B cell (primary cell): ENCODE data around the gene TDO2. TPM values are rescaled to one million over a fixed set of nuclear protein-coding genes. Genes with fewer than 3 reads are reported as not detected.
"Not testable (repeated sequence)": the region's sequence is repeated elsewhere in the genome, so short reads cannot be mapped to it uniquely, and the experiment has no call there.

Source experiments
- ATAC-seq: fragments of 200-7000 bp; cut with Tn5 transposase; one replicate; pipeline ENCODE4 v1.10.0; 2021; ENCODE audit warnings: low read depth, mild to moderate bottlenecking, moderate number of reproducible peaks, moderate library complexity
- CTCF ChIA-PET: fragments of 350-600 bp; sonication (Branson Sonifier 250); formaldehyde crosslinking; loops from one replicate; lab custom pipeline; 2021; ENCODE audit warnings: antibody characterized with exemption, inconsistent platforms; lab: Charles Lee
- POLR2A ChIA-PET: fragments of 350-600 bp; sonication (Branson Sonifier 250); formaldehyde crosslinking; loops from one replicate; lab custom pipeline; 2021; ENCODE audit warnings: antibody characterized with exemption; lab: Charles Lee
- DNase-seq: peaks from one replicate; pipeline ENCODE4 v3.0.0; 2013
- H2AFZ ChIP-seq: 2 replicates; pipeline ENCODE4 v1.6.1; 2012; ENCODE audit warnings: mild to moderate bottlenecking, low read depth, low read length; ENCODE audit not compliant: insufficient read depth, poor library complexity, severe bottlenecking
- H3K27ac ChIP-seq, 2 donors: 1 replicate in 1 of 2; 2 replicates in 1 of 2; pipeline ENCODE4 v1.5.1; 2012 to 2013; ENCODE audit warnings: low read length in 2 of 2, mild to moderate bottlenecking in 2 of 2, moderate library complexity in 1 of 2
- H3K27me3 ChIP-seq, 4 experiments: fragments of 200-600 bp in 1 of 4; sonication (generic) in 1 of 4; replicated peaks in 1 of 4; 1 replicate in 2 of 4; 2 replicates in 2 of 4; pipeline versions ENCODE4 v1.6.1 to v1.7.0; 2013 to 2016; ENCODE audit warnings: low read length in 3 of 4, mild to moderate bottlenecking in 2 of 4, mixed read lengths in 1 of 4, moderate library complexity in 1 of 4; ENCODE audit not compliant: insufficient read depth in 4 of 4, control insufficient read depth in 3 of 4; ENCODE audit errors: control extremely low read depth in 1 of 4
- H3K36me3 ChIP-seq, 2 experiments: replicated peaks in 1 of 2; 1 replicate in 1 of 2; 2 replicates in 1 of 2; pipeline versions ENCODE4 v1.6.1 to v1.7.1; 2013; ENCODE audit warnings: low read length in 1 of 2; ENCODE audit not compliant: insufficient read depth in 2 of 2, control insufficient read depth in 1 of 2; ENCODE audit errors: control extremely low read depth in 1 of 2, extremely low read depth in 1 of 2
- H3K4me1 ChIP-seq, 2 donors: fragments of 200-600 bp in 1 of 2; sonication (generic) in 1 of 2; 1 replicate in 1 of 2; 2 replicates in 1 of 2; pipeline versions ENCODE4 v1.5.1 to v1.6.1; 2013 to 2017; ENCODE audit warnings: low read length in 2 of 2; ENCODE audit not compliant: control insufficient read depth in 2 of 2, insufficient read depth in 2 of 2
- H3K4me2 ChIP-seq: replicated peaks from 2 replicates; pipeline ENCODE3; 2012; ENCODE audit warnings: mild to moderate bottlenecking, low read depth, low read length; ENCODE audit not compliant: poor library complexity, severe bottlenecking
- H3K4me3 ChIP-seq, 5 experiments: fragments of 200-600 bp in 1 of 5; sonication (generic) in 1 of 5; 1 replicate in 3 of 5; 2 replicates in 2 of 5; pipeline versions ENCODE4 v1.5.1 to v1.7.0; 2011 to 2016; ENCODE audit warnings: low read length in 4 of 5, mild to moderate bottlenecking in 4 of 5, low read depth in 2 of 5, control low read depth in 1 of 5, moderate library complexity in 1 of 5; ENCODE audit not compliant: insufficient read depth in 1 of 5; ENCODE audit errors: control extremely low read depth in 1 of 5, extremely low read depth in 1 of 5
- H3K79me2 ChIP-seq: fragments of 200-600 bp; sonication (generic); one replicate; pipeline ENCODE4 v1.6.0; 2016; ENCODE audit warnings: low read length; ENCODE audit not compliant: control insufficient read depth, insufficient read depth
- H3K9ac ChIP-seq: fragments of 200-600 bp; sonication (generic); 2 replicates; pipeline ENCODE4 v1.6.1; 2017; ENCODE audit warnings: mild to moderate bottlenecking, low read length, moderate library complexity
- H3K9me3 ChIP-seq, 3 donors: one replicate each; pipeline versions ENCODE4 v1.6.1 to v1.7.1; 2013; ENCODE audit warnings: low read length in 2 of 3; ENCODE audit not compliant: control insufficient read depth in 2 of 3, insufficient read depth in 1 of 3; ENCODE audit errors: control extremely low read depth in 1 of 3
- H4K20me1 ChIP-seq: 2 replicates; pipeline ENCODE4 v1.6.0; 2012; ENCODE audit warnings: mild to moderate bottlenecking, low read length; ENCODE audit not compliant: insufficient read depth, control insufficient read depth, poor library complexity, severe bottlenecking
- H3K27ac Mint-ChIP-seq: one replicate; pipeline ENCODE4 v1.8.0; 2021; ENCODE audit warnings: mixed read lengths
- H3K27me3 Mint-ChIP-seq: one replicate; pipeline ENCODE4 v1.8.0; 2021; ENCODE audit warnings: mixed read lengths
- H3K4me1 Mint-ChIP-seq: one replicate; pipeline ENCODE4 v1.8.0; 2021; ENCODE audit warnings: mixed read lengths
- H3K4me3 Mint-ChIP-seq: one replicate; pipeline ENCODE4 v1.8.0; 2021; ENCODE audit warnings: mixed read lengths
- H3K9me3 Mint-ChIP-seq: one replicate; pipeline ENCODE4 v1.8.0; 2022; ENCODE audit warnings: mixed read lengths; ENCODE audit not compliant: insufficient read depth
- EZH2 ChIP-seq: IDR thresholded peaks from 2 replicates; pipeline ENCODE4 v1.6.1; 2012; ENCODE audit warnings: borderline replicate concordance, low read depth, mild to moderate bottlenecking, moderate library complexity, low read length; ENCODE audit not compliant: insufficient read depth, poor library complexity, severe bottlenecking
- WGBS: methylation state at CpG from one replicate; pipeline ENCODE4 v1.1.5; 2013; ENCODE audit warnings: missing lambda C conversion rate; ENCODE audit not compliant: insufficient coverage; 5-methylcytosine and 5-hydroxymethylcytosine counted together
- intact Hi-C: fragments of 100-400 bp; cut with micrococcal nuclease; formaldehyde crosslinking; loops from one replicate; pipeline ENCODE4 v1.10.0; 2022
- polyA plus RNA-seq: library from polyadenylated mRNA; depleted of rRNA; stranded (reverse); fragments of >200 nt; gene quantifications from 2 replicates; pipeline ENCODE4 v1.2.3, GENCODE V29; 2012
- total RNA-seq, 2 donors: library from RNA; stranded (reverse); fragments of 120-200 nt in 1 of 2; gene quantifications; 1 replicate in 1 of 2; 2 replicates in 1 of 2; pipeline versions ENCODE4 v1.2.3 to v1.2.4, GENCODE V29; 2013 to 2022
- TF ChIP-seq, protein P1 (sequence below): fragments of 200-600 bp; IDR thresholded peaks from one replicate; pipeline ENCODE4 v1.8.0; 2022; ENCODE audit warnings: antibody characterized with exemption, mild to moderate bottlenecking

The TDO2 gene
- total and polyA plus RNA-seq, 2 donors (not counting 1 experiment from before 2014, with no cell fraction given): not detected

DNA sequence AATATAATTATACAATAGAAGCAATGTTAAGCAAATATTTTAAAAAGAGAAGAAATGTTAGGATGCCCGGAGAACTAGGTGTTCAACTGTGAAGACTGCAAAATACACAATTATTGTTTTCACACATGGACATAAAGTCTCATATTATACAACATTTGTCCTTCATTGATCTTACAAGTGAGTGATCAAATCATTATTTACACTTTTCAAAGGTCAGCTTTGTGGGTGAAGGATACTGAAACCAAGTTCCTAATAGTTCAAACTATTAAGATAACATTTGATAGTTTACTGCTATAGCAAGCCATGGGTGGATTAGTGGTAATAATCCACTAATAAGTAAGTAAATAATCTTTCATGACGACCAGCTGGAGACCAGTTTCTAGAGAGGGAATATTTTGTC lies 26.8 kb downstream of the TDO2 start:
- no CpG with 5 or more reads among the region's 2 CpGs for WGBS
- H3K27ac Mint-ChIP-seq: no peak overlapping the region
- Histone ChIP-seq H3K9ac (no peak overlapping the region), H4K20me1 (no peaks in the 10 kb centered on the region), H2AFZ (no peak overlapping the region), H3K36me3 (peaks cover 1 to 24% of the 10 kb centered on the region in 2 experiments), H3K4me3 (no peak overlapping the region), H3K27me3 (no peaks in the 10 kb centered on the region), H3K9me3 (peaks cover 2 to 7% (median 4%) of the 10 kb centered on the region in 3 donors), H3K4me2 (no peak overlapping the region), H3K27ac (no peak overlapping the region), H3K4me1 (no peaks in the 10 kb centered on the region), H3K79me2 (no peaks in the 10 kb centered on the region)
- ATAC-seq (no peak), DNase-seq (no peak)
- H3K9me3 Mint-ChIP-seq: no peaks in the 10 kb centered on the region
- no peaks in the 10 kb centered on the region for H3K27me3 Mint-ChIP-seq
- ChIA-PET POLR2A (no interaction called here), CTCF (no interaction called here)
- H3K4me1 Mint-ChIP-seq: peaks cover 8% of the 10 kb centered on the region
- TF ChIP-seq EZH2: no peak
- no peak overlapping the region for H3K4me3 Mint-ChIP-seq
- intact Hi-C loops: no loop called here

DNA sequence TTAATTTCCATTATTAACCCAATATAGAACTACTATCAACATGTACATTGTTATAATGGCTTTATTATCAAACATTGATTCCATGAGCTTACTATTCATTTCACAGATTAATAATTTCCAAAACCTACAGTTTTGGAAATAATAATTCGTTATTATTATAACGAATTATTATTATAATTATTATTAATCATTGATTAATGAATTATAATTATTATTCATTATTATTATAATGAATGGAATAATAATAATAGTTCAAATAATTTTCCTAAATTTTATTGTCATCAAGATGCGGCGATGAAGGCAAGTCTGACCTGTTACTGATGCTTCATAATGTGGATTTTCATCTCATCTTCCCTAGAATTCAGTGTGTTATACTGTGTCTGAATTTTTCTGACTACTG lies 28.1 kb downstream of the TDO2 start:
- no peak for TF ChIP-seq EZH2
- TF ChIP-seq, protein P1, sequence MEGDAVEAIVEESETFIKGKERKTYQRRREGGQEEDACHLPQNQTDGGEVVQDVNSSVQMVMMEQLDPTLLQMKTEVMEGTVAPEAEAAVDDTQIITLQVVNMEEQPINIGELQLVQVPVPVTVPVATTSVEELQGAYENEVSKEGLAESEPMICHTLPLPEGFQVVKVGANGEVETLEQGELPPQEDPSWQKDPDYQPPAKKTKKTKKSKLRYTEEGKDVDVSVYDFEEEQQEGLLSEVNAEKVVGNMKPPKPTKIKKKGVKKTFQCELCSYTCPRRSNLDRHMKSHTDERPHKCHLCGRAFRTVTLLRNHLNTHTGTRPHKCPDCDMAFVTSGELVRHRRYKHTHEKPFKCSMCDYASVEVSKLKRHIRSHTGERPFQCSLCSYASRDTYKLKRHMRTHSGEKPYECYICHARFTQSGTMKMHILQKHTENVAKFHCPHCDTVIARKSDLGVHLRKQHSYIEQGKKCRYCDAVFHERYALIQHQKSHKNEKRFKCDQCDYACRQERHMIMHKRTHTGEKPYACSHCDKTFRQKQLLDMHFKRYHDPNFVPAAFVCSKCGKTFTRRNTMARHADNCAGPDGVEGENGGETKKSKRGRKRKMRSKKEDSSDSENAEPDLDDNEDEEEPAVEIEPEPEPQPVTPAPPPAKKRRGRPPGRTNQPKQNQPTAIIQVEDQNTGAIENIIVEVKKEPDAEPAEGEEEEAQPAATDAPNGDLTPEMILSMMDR: no peak
- ChIA-PET CTCF (no interaction called here), POLR2A (no interaction called here)
- intact Hi-C loops: no loop called here
- Mint-ChIP-seq H3K27ac (no peak overlapping the region), H3K4me3 (no peak overlapping the region), H3K4me1 (peaks cover 8% of the 10 kb centered on the region), H3K9me3 (no peaks in the 10 kb centered on the region), H3K27me3 (no peaks in the 10 kb centered on the region)
- H3K27ac ChIP-seq: no peak overlapping the region
- no peaks in the 10 kb centered on the region for H3K27me3 ChIP-seq
- no peak for DNase-seq
- H3K4me3 ChIP-seq: no peak overlapping the region
- no peak overlapping the region for H3K9ac ChIP-seq
- no peak overlapping the region for H2AFZ ChIP-seq
- peaks cover 2 to 7% (median 4%) of the 10 kb centered on the region in 3 donors for H3K9me3 ChIP-seq
- H3K36me3 ChIP-seq: peaks cover 3 to 19% of the 10 kb centered on the region in 2 experiments
- no peak for ATAC-seq
- no peaks in the 10 kb centered on the region for H3K4me1 ChIP-seq
- no peaks in the 10 kb centered on the region for H3K79me2 ChIP-seq
- H4K20me1 ChIP-seq: no peaks in the 10 kb centered on the region
- WGBS: no CpG with 5 or more reads among the region's 4 CpGs
- H3K4me2 ChIP-seq: no peak overlapping the region

DNA sequence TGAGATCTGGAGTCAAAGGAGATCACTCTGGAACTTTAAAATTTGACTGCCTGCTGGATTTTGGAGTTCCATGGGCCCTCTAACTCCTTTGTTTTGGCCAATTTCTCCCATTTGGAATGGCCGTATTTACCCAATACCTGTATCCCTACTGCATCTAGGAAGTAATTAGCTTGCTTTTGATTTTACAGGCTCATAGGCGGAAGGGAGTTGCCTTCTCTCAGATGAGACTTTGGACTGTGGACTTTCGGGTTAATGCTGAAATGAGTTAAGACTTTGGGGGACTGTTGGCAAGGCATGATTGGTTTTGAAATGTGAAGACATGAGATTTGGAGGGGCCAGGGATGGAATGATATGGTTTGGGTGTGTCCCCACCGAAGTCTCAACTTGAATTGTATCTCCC lies 31.1 kb downstream of the TDO2 start:
- H3K9ac ChIP-seq, H3K27me3 Mint-ChIP-seq, H3K27me3 ChIP-seq, H3K4me1 Mint-ChIP-seq, intact Hi-C loops, H3K9me3 Mint-ChIP-seq, H3K4me1 ChIP-seq, DNase-seq, H3K27ac Mint-ChIP-seq, H3K4me3 Mint-ChIP-seq, H3K79me2 ChIP-seq, POLR2A ChIA-PET, H3K4me3 ChIP-seq, ATAC-seq, H2AFZ ChIP-seq, H3K27ac ChIP-seq, H3K9me3 ChIP-seq, CTCF ChIA-PET, H4K20me1 ChIP-seq, H3K4me2 ChIP-seq: not testable (repeated sequence)
- peaks cover 3 to 23% of the 10 kb centered on the region in 2 experiments for H3K36me3 ChIP-seq
- 100% methylated on average over 1 of the region's 4 CpGs for WGBS
